ENCODE measurements around the gene NOTUM. TPM values are rescaled to one million over a fixed set of nuclear protein-coding genes. Genes with fewer than 3 reads are reported as not detected.

Gene NOTUM
- total and polyA plus RNA-seq, 4 donors: 0.71 to 7.6 (median 2.2) TPM

DNA sequence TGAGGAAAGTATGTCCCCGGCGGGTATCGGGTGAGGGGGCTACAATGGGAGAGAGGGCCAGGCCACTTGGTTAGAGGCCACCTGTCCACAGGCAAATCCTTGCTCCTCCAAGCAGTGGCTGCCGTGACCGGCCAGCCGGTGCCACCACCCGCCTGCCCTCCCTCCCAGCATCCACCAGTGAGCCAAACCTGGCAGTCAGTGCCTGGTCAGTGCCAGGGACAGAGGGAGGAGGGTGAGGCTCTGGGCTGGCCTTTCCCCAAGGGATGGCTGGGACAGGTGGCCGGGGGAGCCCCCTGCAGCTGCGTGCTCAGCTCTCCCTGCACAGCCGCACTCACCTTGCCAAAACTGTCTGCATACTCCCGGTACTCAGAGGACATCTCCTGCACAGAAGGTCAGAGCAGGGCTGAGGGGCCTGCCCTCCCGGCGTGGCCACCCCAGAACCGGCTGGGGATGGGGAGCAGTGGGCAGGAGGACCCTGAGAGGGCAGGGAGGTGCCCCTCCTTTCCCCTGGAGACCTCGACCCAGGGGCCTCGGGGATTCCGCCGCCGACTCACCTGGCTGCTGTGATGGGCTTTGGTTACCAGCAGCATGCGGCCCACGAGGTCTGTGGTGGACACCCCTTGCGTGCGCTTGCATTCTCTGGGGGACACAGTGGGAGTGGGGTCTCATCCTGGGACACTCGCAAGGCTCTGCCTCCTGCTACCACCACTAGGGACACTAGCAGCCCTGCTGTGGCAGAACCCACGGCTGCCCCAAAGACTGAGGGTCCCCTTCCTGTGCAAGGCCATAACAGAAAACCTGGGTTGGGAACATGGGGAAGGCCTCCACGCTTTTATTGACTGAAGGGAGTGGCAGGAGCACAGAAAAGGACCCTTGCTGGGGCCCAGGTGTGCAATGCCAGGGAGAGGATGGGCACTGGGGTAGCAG, 53.5 kb downstream of the NOTUM start:
- TF ChIP-seq, protein P1, sequence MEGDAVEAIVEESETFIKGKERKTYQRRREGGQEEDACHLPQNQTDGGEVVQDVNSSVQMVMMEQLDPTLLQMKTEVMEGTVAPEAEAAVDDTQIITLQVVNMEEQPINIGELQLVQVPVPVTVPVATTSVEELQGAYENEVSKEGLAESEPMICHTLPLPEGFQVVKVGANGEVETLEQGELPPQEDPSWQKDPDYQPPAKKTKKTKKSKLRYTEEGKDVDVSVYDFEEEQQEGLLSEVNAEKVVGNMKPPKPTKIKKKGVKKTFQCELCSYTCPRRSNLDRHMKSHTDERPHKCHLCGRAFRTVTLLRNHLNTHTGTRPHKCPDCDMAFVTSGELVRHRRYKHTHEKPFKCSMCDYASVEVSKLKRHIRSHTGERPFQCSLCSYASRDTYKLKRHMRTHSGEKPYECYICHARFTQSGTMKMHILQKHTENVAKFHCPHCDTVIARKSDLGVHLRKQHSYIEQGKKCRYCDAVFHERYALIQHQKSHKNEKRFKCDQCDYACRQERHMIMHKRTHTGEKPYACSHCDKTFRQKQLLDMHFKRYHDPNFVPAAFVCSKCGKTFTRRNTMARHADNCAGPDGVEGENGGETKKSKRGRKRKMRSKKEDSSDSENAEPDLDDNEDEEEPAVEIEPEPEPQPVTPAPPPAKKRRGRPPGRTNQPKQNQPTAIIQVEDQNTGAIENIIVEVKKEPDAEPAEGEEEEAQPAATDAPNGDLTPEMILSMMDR (IDR thresholded peaks at IDR 0.05; ENCODE audit: control extremely low read depth, extremely low read depth): no peak
- Histone ChIP-seq H3K4me3 (no peak overlapping the region), H3K4me1 (ENCODE audit: control insufficient read depth in 5 of 5, insufficient read depth in 5 of 5, low read length in 5 of 5) (peaks cover 0 to 14% (median 5%) of the 10 kb centered on the region in 5 donors), H3K36me3 (ENCODE audit: control insufficient read depth in 4 of 4, insufficient read depth in 4 of 4, low read length in 4 of 4) (peaks cover 0 to 50% (median 1%) of the 10 kb centered on the region in 4 donors), H3K9me3 (ENCODE audit: control insufficient read depth in 4 of 4, insufficient read depth in 3 of 4, low read length in 3 of 4) (no peaks in the 10 kb centered on the region), H3K27me3 (ENCODE audit: control insufficient read depth in 3 of 3, insufficient read depth in 3 of 3, low read length in 2 of 3) (no peaks in the 10 kb centered on the region), H3K9ac (ENCODE audit: insufficient read depth in 1 of 2, low read length in 2 of 2) (no peak overlapping the region), H3K27ac (ENCODE audit: low read depth in 1 of 2, low read length in 1 of 2) (no peak overlapping the region)
- no peak for DNase-seq
- WGBS, 2 donors: 93 to 97% methylated on average over 21 to 26 of the region's 26 CpGs
- no peak for ATAC-seq (ENCODE audit: insufficient read depth, low FRiP score)

DNA sequence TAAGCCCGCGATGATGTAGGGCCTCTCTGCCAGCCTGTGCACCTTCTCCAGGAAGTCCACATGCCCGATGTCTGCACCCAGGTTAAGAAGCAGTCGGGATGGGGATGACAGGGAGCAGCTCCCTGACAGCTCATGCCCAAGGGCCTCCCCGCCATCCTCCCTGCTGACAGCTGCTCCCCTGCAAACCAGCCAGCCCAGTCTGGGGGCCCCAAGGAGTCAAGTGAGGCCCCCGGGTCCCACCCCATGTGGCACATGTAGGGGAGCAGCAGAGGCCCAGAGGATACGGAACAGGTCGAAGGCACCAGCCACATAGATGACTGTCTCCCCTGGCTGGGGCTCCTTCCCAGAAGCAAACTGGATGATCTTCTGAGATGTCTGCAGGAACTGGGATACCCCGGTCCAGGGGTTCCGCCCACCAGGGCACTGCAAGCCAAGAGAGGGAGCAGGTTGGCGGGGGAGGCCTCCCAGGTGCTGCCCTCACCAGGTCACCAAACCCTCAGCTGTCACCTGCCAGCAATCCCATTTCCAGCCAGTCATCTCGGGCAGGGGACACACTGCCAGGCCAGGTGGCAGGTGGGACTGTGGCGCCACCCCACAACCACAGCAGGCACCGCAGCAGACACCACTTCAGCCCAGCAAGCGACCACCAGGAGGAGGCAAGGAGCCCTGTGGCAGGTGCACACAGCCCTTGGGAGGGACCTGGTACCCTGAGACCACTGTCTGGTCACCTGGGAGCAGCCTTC, 54.3 kb downstream of the NOTUM start:
- H3K4me1 ChIP-seq (ENCODE audit: control insufficient read depth in 5 of 5, insufficient read depth in 5 of 5, low read length in 5 of 5): peaks cover 0 to 16% (median 6%) of the 10 kb centered on the region in 5 donors

DNA sequence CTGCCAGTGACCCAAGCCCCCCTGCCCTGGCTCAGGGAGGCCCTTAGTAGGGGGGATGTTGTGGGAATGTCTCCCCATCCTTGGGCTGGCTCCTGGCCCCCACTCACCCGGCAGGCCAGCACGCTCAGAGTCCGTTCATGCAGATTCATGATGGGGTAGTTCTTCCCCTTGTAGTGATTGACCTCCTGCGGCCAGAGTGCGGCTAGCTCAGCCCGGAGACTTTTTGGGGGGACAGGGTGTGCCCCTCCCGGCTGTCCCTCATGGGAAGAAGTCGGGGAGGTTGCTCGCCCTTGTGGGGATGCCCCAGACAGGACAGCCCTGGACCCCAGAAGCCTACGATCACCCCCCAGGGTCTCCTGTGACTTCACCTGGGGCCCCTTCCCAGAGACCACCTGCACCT, 55.0 kb downstream of the NOTUM start:
- WGBS, 2 donors: 94 to 98% methylated on average over 9 to 10 of the region's 10 CpGs
- H3K9me3 ChIP-seq (ENCODE audit: control insufficient read depth in 4 of 4, insufficient read depth in 3 of 4, low read length in 3 of 4): no peaks in the 10 kb centered on the region
- ATAC-seq (ENCODE audit: insufficient read depth, low FRiP score) (no peak), DNase-seq (no peak)
- TF ChIP-seq, protein P1 (IDR thresholded peaks at IDR 0.05; ENCODE audit: control extremely low read depth, extremely low read depth): no peak
- H3K4me3 ChIP-seq: no peak overlapping the region
- H3K36me3 ChIP-seq (ENCODE audit: control insufficient read depth in 4 of 4, insufficient read depth in 4 of 4, low read length in 4 of 4): peaks cover 0 to 43% (median 0%) of the 10 kb centered on the region in 4 donors
- no peaks in the 10 kb centered on the region for H3K27me3 ChIP-seq (ENCODE audit: control insufficient read depth in 3 of 3, insufficient read depth in 3 of 3, low read length in 2 of 3)
- H3K27ac ChIP-seq (ENCODE audit: low read depth in 1 of 2, low read length in 1 of 2): no peak overlapping the region
- H3K9ac ChIP-seq (ENCODE audit: insufficient read depth in 1 of 2, low read length in 2 of 2): no peak overlapping the region
- peaks cover 0 to 20% (median 6%) of the 10 kb centered on the region in 5 donors for H3K4me1 ChIP-seq (ENCODE audit: control insufficient read depth in 5 of 5, insufficient read depth in 5 of 5, low read length in 5 of 5)

More for the DNA sequence above, 54.3 kb downstream of the NOTUM start:
- Histone ChIP-seq H3K27ac (ENCODE audit: low read depth in 1 of 2, low read length in 1 of 2) (no peak overlapping the region), H3K27me3 (ENCODE audit: control insufficient read depth in 3 of 3, insufficient read depth in 3 of 3, low read length in 2 of 3) (no peaks in the 10 kb centered on the region), H3K36me3 (ENCODE audit: control insufficient read depth in 4 of 4, insufficient read depth in 4 of 4, low read length in 4 of 4) (peaks cover 0 to 43% (median 0%) of the 10 kb centered on the region in 4 donors), H3K4me3 (no peak overlapping the region), H3K9me3 (ENCODE audit: control insufficient read depth in 4 of 4, insufficient read depth in 3 of 4, low read length in 3 of 4) (no peaks in the 10 kb centered on the region), H3K9ac (ENCODE audit: insufficient read depth in 1 of 2, low read length in 2 of 2) (no peak overlapping the region)
- TF ChIP-seq, protein P1 (IDR thresholded peaks at IDR 0.05; ENCODE audit: control extremely low read depth, extremely low read depth): no peak
- no peak for DNase-seq
- no peak for ATAC-seq (ENCODE audit: insufficient read depth, low FRiP score)
- WGBS, 2 donors: 92 to 94% methylated on average over 14 to 15 of the region's 15 CpGs

All from lung (tissue), 12 donors.